ENCODE results near the gene SNRK. TPM values are rescaled to one million over a fixed set of nuclear protein-coding genes. Genes with fewer than 3 reads are reported as not detected.
"Not testable (repeated sequence)": the region's sequence is repeated elsewhere in the genome, so short reads cannot be mapped to it uniquely, and the experiment has no call there.

The SNRK gene
- total RNA-seq, 2 experiments from 2014 or later, result 215 to 217 TPM

GRCh38 chr3:43353393-43353792, 67.1 kb downstream of the SNRK start:
- peaks cover 79% of the 10 kb centered on the region for H3K36me3 Mint-ChIP-seq (ENCODE audit: low read depth)
- H3K27ac ChIP-seq (ENCODE audit: low read depth in 1 of 2, low read length in 2 of 2), result no peak overlapping the region
- H3K27me3 Mint-ChIP-seq, result no peaks in the 10 kb centered on the region
- peaks cover 28% of the 10 kb centered on the region for H3K36me3 ChIP-seq (ENCODE audit: insufficient read depth, low read length)
- H3K9me3 ChIP-seq (ENCODE audit: control insufficient read depth in 1 of 2, insufficient read depth in 1 of 2, low read length in 2 of 2), result peaks cover 13 to 43% of the 10 kb centered on the region in 2 experiments
- H3K4me3 ChIP-seq (ENCODE audit: low read length), result no peak overlapping the region
- H3K4me1 ChIP-seq (ENCODE audit: insufficient read depth, low read length), result peaks cover 9% of the 10 kb centered on the region
- ATAC-seq (ENCODE audit: poor library complexity) (no peak), DNase-seq (no peak)
- H3K27me3 ChIP-seq (ENCODE audit: control insufficient read depth in 1 of 2, insufficient read depth in 2 of 2, low read length in 2 of 2), result no peaks in the 10 kb centered on the region
- H3K9me3 Mint-ChIP-seq, result peaks cover 39% of the 10 kb centered on the region
- H3K4me3 Mint-ChIP-seq, result no peak overlapping the region
- peaks cover 36% of the 10 kb centered on the region for H3K4me1 Mint-ChIP-seq (ENCODE audit: low read depth)
- H3K27ac Mint-ChIP-seq, result no peak overlapping the region
- CTCF ChIA-PET, result interaction anchor here (1.1 kb wide), 1 partner anchor 15 kb away, joined by 3 read pairs; no protein-coding TSS in a partner anchor
- intact Hi-C loops (cut with DNase I, micrococcal nuclease), result no loop called here
- POLR2A ChIA-PET, result interaction anchor here (1.7 kb wide), 1 partner anchor 57 kb away, joined by 5 read pairs; no protein-coding TSS in a partner anchor
- TF ChIP-seq CTCF (IDR thresholded peaks at IDR 0.05), result no peak

- intact Hi-C loops (cut with DNase I, micrococcal nuclease), result no loop called here
- Histone ChIP-seq H3K27me3 (ENCODE audit: control insufficient read depth in 1 of 2, insufficient read depth in 2 of 2, low read length in 2 of 2) (no peaks in the 10 kb centered on the region), H3K4me1 (ENCODE audit: insufficient read depth, low read length) (peaks cover 3% of the 10 kb centered on the region), H3K9me3 (ENCODE audit: control insufficient read depth in 1 of 2, insufficient read depth in 1 of 2, low read length in 2 of 2) (peaks cover 13 to 43% of the 10 kb centered on the region in 2 experiments), H3K36me3 (ENCODE audit: insufficient read depth, low read length) (peaks cover 21% of the 10 kb centered on the region), H3K27ac (ENCODE audit: low read depth in 1 of 2, low read length in 2 of 2) (no peak overlapping the region), H3K4me3 (ENCODE audit: low read length) (no peak overlapping the region)
- CTCF ChIA-PET, result no interaction called here
- ATAC-seq (ENCODE audit: poor library complexity) (no peak), DNase-seq (no peak)
- no peak for TF ChIP-seq CTCF (IDR thresholded peaks at IDR 0.05)
- no peaks in the 10 kb centered on the region for H3K27me3 Mint-ChIP-seq
- H3K4me1 Mint-ChIP-seq (ENCODE audit: low read depth), result peaks cover 29% of the 10 kb centered on the region
- H3K4me3 Mint-ChIP-seq, result no peak overlapping the region
- peaks cover 72% of the 10 kb centered on the region for H3K36me3 Mint-ChIP-seq (ENCODE audit: low read depth)
- H3K27ac Mint-ChIP-seq, result peak overlapping the region; percentile 61
- POLR2A ChIA-PET, result interaction anchor here (1.0 to 3.5 kb wide), 3 partner anchors 9 to 192 kb away, joined by 3 to 22 read pairs (median 5); no protein-coding TSS in a partner anchor
- peaks cover 41% of the 10 kb centered on the region for H3K9me3 Mint-ChIP-seq
Measured at GRCh38 chr3:43353923-43354670, 67.8 kb downstream of the SNRK start.

GRCh38 chr3:43356033-43356432, 69.7 kb downstream of the SNRK start:
- H3K4me1 ChIP-seq (ENCODE audit: insufficient read depth, low read length); H3K27ac ChIP-seq (ENCODE audit: low read depth in 1 of 2, low read length in 2 of 2); H3K27me3 Mint-ChIP-seq; H3K4me3 ChIP-seq (ENCODE audit: low read length); H3K27me3 ChIP-seq (ENCODE audit: control insufficient read depth in 1 of 2, insufficient read depth in 2 of 2, low read length in 2 of 2); ATAC-seq (ENCODE audit: poor library complexity); H3K4me3 Mint-ChIP-seq; intact Hi-C loops (cut with DNase I, micrococcal nuclease); CTCF ChIA-PET; DNase-seq; H3K36me3 ChIP-seq (ENCODE audit: insufficient read depth, low read length): not testable (repeated sequence)
- H3K4me1 Mint-ChIP-seq (ENCODE audit: low read depth), result peaks cover 12% of the 10 kb centered on the region
- H3K27ac Mint-ChIP-seq, result peak overlapping the region; percentile 24
- peaks cover 52% of the 10 kb centered on the region for H3K36me3 Mint-ChIP-seq (ENCODE audit: low read depth)
- POLR2A ChIA-PET, result interaction anchor here (1.0 to 3.5 kb wide), 5 partner anchors 10 to 194 kb away, joined by 3 to 22 read pairs (median 4); partner anchors contain the start of gene SNRK
- H3K9me3 ChIP-seq (ENCODE audit: control insufficient read depth in 1 of 2, insufficient read depth in 1 of 2, low read length in 2 of 2), result peaks cover 13 to 43% of the 10 kb centered on the region in 2 experiments
- peaks cover 38% of the 10 kb centered on the region for H3K9me3 Mint-ChIP-seq

All from CD4-positive, alpha-beta T cell (primary cell).